SK-N-SH treated with all-trans-retinoic acid at 6 μM for 48 hours (cell line): ENCODE measurements around the gene TIGD4.

Experiments
- ATAC-seq: fragments of 200-7000 bp; cut with Tn5 transposase; 3 replicates; pipeline ENCODE4 v1.9.1; 2020; ENCODE audit warnings: mild to moderate bottlenecking, moderate library complexity
- ARNTL ChIP-seq: fragments of 450-650 bp; formaldehyde crosslinking; IDR thresholded peaks from 2 replicates; pipeline ENCODE4 v1.5.0; 2020; ENCODE audit warnings: low read depth, mild to moderate bottlenecking, moderate library complexity, borderline replicate concordance
- BACH2 ChIP-seq: fragments of 250-450 bp; sonication (Bioruptor Pico); IDR thresholded peaks from 2 replicates; pipeline ENCODE4 v1.9.0; 2021; ENCODE audit warnings: mild to moderate bottlenecking, borderline replicate concordance
- CSDC2 ChIP-seq: fragments of 250-450 bp; sonication (Bioruptor Pico); IDR thresholded peaks from 2 replicates; pipeline ENCODE4 v1.5.0; 2020; ENCODE audit warnings: mild to moderate bottlenecking, moderate library complexity
- ESRRG ChIP-seq: fragments of 250-450 bp; sonication (Bioruptor Pico); IDR thresholded peaks from 2 replicates; pipeline ENCODE4 v1.6.1; 2021; ENCODE audit warnings: mild to moderate bottlenecking
- GLIS3 ChIP-seq: fragments of 250-450 bp; sonication (Bioruptor Pico); IDR thresholded peaks from 2 replicates; pipeline ENCODE4 v1.5.0; 2020; ENCODE audit warnings: mild to moderate bottlenecking, moderate library complexity
- OSR1 ChIP-seq: fragments of 250-450 bp; sonication (Bioruptor Pico); IDR thresholded peaks from 2 replicates; pipeline ENCODE4 v1.8.0; 2022; ENCODE audit warnings: moderate library complexity, mild to moderate bottlenecking, inconsistent platforms
- PPARA ChIP-seq: fragments of 250-450 bp; sonication (Bioruptor Pico); IDR thresholded peaks from 2 replicates; pipeline ENCODE4 v1.5.0; 2020; ENCODE audit warnings: mild to moderate bottlenecking, borderline replicate concordance
- RARB ChIP-seq: fragments of 250-450 bp; sonication (Bioruptor Pico); IDR thresholded peaks from 2 replicates; pipeline ENCODE4 v1.8.0; 2021; ENCODE audit warnings: mild to moderate bottlenecking, moderate library complexity
- SNAI2 ChIP-seq: fragments of 250-450 bp; sonication (Bioruptor Pico); IDR thresholded peaks from 2 replicates; pipeline ENCODE4 v1.5.0; 2020; ENCODE audit warnings: mild to moderate bottlenecking, moderate library complexity
- TCF4 ChIP-seq: fragments of 250-450 bp; sonication (Bioruptor Pico); IDR thresholded peaks from 2 replicates; pipeline ENCODE4 v1.8.0; 2021; ENCODE audit warnings: mild to moderate bottlenecking, moderate library complexity, borderline replicate concordance
- TOX ChIP-seq: fragments of 250-450 bp; sonication (Bioruptor Pico); IDR thresholded peaks from 2 replicates; pipeline ENCODE4 v1.8.0; 2021; ENCODE audit warnings: mild to moderate bottlenecking, moderate library complexity, borderline replicate concordance
- ZFP3 ChIP-seq: fragments of 250-450 bp; sonication (Bioruptor Pico); IDR thresholded peaks from 2 replicates; pipeline ENCODE4 v1.5.0; 2020; ENCODE audit warnings: mild to moderate bottlenecking, moderate library complexity
- ZFP30 ChIP-seq: fragments of 450-650 bp; formaldehyde crosslinking; IDR thresholded peaks from 2 replicates; pipeline ENCODE4 v1.5.0; 2022; ENCODE audit warnings: mild to moderate bottlenecking, moderate library complexity
- ZNF70 ChIP-seq: fragments of 450-650 bp; formaldehyde crosslinking; IDR thresholded peaks from 2 replicates; pipeline ENCODE4 v1.5.0; 2020; ENCODE audit warnings: mild to moderate bottlenecking, moderate library complexity
- ZNF8 ChIP-seq: fragments of 450-650 bp; formaldehyde crosslinking; IDR thresholded peaks from 2 replicates; pipeline ENCODE4 v1.5.0; 2020; ENCODE audit warnings: mild to moderate bottlenecking, moderate library complexity
- TF ChIP-seq, protein P1 (sequence below): fragments of 250-450 bp; sonication (Bioruptor Pico); IDR thresholded peaks from 2 replicates; pipeline ENCODE4 v1.8.0; 2020; ENCODE audit warnings: mild to moderate bottlenecking, moderate library complexity, borderline replicate concordance
- TF ChIP-seq, protein P2 (sequence below): fragments of 250-450 bp; sonication (Bioruptor Pico); IDR thresholded peaks from 2 replicates; pipeline ENCODE4 v1.5.1; 2020; ENCODE audit warnings: low read depth, mild to moderate bottlenecking, moderate library complexity
- TF ChIP-seq, protein P3 (sequence below): fragments of 250-450 bp; sonication (Bioruptor Pico); IDR thresholded peaks from 2 replicates; pipeline ENCODE4 v1.5.0; 2020; ENCODE audit warnings: mild to moderate bottlenecking, moderate library complexity
- TF ChIP-seq, protein P4 (sequence below): fragments of 250-450 bp; sonication (Bioruptor Pico); IDR thresholded peaks from 2 replicates; pipeline ENCODE4 v1.5.1; 2021; ENCODE audit warnings: mild to moderate bottlenecking, moderate library complexity

The TIGD4 gene

DNA sequence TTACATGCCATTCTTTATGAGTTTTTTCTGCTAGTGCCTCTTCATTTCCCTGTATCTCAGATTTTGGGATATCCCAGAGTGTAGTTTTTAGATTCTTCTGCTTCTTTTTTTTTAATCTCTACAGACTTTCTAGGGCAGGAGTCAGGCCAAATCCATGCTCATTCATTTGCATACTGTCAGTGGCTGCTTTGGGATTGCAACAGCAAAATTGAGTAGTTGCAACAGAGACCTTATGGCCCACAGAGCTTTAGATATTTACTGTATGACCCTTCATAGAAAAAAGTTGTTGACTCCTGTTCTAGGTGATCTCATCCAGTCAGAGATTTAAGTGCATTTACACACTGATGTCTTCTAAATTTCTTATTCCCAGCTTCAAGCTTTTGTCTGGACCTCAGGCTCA is 35.5 kb upstream of the TIGD4 start (continued):
- TF ChIP-seq BACH2, result no peak

DNA sequence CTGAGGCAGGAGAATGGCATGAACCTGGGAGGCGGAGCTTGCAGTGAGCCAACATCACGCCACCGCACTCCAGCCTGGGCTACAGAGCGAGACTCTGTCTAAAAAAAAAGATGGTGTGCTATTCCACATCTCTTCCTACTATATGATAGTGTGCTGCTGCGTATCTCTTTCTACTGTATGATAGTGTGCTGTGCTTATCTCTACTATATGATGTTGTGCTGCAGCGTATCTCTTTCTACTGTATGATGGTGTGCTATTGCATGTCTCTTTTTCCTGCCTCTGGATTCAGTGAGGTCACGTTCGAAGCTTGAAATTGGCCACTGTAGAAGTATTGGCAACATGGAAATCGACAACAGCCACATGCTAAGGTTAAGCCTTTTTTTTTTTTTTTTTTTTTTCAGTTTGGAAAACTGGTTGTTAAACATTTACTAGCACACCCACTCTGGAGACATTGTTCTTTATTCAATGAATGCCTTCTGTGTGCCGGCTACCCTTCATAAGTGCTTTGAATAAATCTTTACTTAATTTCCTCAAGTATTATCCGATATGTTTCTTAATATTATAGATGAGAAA is 31.3 kb upstream of the TIGD4 start:
- no peak for ATAC-seq
- TF ChIP-seq, protein P1, sequence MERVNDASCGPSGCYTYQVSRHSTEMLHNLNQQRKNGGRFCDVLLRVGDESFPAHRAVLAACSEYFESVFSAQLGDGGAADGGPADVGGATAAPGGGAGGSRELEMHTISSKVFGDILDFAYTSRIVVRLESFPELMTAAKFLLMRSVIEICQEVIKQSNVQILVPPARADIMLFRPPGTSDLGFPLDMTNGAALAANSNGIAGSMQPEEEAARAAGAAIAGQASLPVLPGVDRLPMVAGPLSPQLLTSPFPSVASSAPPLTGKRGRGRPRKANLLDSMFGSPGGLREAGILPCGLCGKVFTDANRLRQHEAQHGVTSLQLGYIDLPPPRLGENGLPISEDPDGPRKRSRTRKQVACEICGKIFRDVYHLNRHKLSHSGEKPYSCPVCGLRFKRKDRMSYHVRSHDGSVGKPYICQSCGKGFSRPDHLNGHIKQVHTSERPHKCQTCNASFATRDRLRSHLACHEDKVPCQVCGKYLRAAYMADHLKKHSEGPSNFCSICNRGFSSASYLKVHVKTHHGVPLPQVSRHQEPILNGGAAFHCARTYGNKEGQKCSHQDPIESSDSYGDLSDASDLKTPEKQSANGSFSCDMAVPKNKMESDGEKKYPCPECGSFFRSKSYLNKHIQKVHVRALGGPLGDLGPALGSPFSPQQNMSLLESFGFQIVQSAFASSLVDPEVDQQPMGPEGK (CRISPR knock-in tag), result no peak
- TF ChIP-seq RARB, result no peak
- TF ChIP-seq TOX (CRISPR knock-in tag), result no peak
- TF ChIP-seq, protein P2, sequence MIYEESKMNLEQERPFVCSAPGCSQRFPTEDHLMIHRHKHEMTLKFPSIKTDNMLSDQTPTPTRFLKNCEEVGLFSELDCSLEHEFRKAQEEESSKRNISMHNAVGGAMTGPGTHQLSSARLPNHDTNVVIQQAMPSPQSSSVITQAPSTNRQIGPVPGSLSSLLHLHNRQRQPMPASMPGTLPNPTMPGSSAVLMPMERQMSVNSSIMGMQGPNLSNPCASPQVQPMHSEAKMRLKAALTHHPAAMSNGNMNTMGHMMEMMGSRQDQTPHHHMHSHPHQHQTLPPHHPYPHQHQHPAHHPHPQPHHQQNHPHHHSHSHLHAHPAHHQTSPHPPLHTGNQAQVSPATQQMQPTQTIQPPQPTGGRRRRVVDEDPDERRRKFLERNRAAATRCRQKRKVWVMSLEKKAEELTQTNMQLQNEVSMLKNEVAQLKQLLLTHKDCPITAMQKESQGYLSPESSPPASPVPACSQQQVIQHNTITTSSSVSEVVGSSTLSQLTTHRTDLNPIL (CRISPR knock-in tag), result no peak
- TF ChIP-seq, protein P3, sequence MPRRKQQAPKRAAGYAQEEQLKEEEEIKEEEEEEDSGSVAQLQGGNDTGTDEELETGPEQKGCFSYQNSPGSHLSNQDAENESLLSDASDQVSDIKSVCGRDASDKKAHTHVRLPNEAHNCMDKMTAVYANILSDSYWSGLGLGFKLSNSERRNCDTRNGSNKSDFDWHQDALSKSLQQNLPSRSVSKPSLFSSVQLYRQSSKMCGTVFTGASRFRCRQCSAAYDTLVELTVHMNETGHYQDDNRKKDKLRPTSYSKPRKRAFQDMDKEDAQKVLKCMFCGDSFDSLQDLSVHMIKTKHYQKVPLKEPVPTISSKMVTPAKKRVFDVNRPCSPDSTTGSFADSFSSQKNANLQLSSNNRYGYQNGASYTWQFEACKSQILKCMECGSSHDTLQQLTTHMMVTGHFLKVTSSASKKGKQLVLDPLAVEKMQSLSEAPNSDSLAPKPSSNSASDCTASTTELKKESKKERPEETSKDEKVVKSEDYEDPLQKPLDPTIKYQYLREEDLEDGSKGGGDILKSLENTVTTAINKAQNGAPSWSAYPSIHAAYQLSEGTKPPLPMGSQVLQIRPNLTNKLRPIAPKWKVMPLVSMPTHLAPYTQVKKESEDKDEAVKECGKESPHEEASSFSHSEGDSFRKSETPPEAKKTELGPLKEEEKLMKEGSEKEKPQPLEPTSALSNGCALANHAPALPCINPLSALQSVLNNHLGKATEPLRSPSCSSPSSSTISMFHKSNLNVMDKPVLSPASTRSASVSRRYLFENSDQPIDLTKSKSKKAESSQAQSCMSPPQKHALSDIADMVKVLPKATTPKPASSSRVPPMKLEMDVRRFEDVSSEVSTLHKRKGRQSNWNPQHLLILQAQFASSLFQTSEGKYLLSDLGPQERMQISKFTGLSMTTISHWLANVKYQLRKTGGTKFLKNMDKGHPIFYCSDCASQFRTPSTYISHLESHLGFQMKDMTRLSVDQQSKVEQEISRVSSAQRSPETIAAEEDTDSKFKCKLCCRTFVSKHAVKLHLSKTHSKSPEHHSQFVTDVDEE, result no peak
- TF ChIP-seq, protein P4, sequence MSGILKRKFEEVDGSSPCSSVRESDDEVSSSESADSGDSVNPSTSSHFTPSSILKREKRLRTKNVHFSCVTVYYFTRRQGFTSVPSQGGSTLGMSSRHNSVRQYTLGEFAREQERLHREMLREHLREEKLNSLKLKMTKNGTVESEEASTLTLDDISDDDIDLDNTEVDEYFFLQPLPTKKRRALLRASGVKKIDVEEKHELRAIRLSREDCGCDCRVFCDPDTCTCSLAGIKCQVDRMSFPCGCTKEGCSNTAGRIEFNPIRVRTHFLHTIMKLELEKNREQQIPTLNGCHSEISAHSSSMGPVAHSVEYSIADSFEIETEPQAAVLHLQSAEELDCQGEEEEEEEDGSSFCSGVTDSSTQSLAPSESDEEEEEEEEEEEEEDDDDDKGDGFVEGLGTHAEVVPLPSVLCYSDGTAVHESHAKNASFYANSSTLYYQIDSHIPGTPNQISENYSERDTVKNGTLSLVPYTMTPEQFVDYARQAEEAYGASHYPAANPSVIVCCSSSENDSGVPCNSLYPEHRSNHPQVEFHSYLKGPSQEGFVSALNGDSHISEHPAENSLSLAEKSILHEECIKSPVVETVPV (CRISPR knock-in tag), result no peak
- no peak for TF ChIP-seq ZFP30 (CRISPR knock-in tag)
- TF ChIP-seq ZFP3 (CRISPR knock-in tag), result no peak
- TF ChIP-seq OSR1 (CRISPR knock-in tag), result no peak
- TF ChIP-seq GLIS3 (CRISPR knock-in tag), result no peak
- TF ChIP-seq PPARA (CRISPR knock-in tag), result no peak
- no peak for TF ChIP-seq CSDC2
- no peak for TF ChIP-seq ESRRG (CRISPR knock-in tag)
- TF ChIP-seq ZNF8 (CRISPR knock-in tag), result no peak

DNA sequence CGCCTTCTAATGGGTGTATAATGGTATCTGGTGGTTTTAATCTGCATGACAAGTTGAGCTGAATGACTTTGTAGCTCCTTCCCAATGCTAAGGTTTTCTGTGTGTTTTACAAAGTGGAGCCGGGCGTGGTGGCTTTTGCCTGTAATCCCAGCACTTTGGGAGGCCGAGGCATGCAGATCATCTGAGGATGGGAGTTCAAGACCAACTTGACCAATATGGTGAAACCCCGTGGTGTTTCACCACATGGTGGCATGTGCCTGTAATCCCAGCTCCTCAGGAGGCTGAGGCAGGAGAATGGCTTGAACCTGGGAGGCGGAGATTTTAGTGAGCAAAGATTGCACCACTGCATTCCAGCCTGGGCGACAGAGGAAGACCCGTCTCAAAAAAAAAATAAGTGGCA is 29.1 kb upstream of the TIGD4 start:
- TF ChIP-seq ZNF70, result no peak
- TF ChIP-seq SNAI2 (CRISPR knock-in tag), result no peak
- ATAC-seq, result no peak

DNA sequence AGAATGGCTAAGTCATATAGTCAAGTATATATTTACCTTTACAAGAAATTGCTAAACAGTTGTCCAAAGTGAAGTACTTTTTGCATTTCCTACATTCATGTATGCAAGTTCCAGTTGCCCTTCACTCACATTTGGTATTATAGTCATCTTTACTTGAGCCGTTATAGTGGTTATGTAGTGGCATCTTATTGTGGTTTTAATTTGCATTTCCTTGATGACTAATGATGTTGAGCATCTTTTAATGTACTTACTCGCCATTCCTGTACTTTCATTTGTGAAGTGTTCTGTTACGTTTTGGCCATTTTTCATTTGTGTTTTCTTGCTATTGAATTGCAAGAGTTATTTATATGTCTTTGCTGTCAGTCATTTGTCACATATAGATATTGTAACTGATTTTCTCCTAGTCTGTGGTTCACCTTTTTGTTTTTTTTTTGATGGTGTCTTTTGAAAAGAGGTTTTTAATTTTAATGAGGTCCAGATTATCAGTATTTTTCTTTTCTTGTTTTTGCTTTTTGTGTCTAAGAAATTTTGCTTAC is 27.8 kb upstream of the TIGD4 start:
- TF ChIP-seq, protein P2 (CRISPR knock-in tag), result no peak
- no peak for TF ChIP-seq TOX (CRISPR knock-in tag)
- no peak for TF ChIP-seq SNAI2 (CRISPR knock-in tag)
- TF ChIP-seq, all 23 proteins: peak for 0
- peak; percentile 71 for ATAC-seq

DNA sequence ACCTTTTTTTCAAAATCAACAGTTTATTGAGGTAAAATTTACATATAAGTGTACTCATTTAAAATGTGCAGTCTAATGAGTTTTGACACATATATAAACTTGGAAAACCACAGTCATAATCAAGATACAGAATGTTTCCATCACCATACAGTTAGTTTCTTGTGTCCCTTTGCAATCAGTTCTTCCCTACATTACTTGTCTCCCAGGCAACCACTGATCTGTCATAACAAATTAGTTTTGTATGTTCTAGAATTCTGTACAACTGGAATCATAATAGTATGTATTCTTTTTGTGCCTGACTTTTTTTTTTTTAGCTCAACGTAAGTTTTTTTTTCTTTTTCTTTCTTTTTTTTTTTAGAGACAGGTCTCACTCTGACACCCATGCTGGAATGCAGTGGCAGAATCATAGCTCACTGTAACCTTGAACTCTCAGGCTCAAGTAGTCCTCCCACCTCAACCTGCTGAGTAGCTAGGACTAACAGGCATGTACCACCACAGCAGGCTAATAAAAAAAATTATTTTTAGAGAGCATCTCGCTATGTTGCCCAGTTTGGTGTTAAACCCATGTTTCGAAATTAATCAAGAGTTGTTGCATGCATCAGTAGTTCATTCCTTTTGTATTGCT is 27.1 kb upstream of the TIGD4 start:
- peak; percentile 64 for ATAC-seq
- TF ChIP-seq ZNF70 (no peak), CSDC2 (no peak), TOX (CRISPR knock-in tag) (no peak), SNAI2 (CRISPR knock-in tag) (no peak), TCF4 (CRISPR knock-in tag) (no peak), ZFP30 (CRISPR knock-in tag) (no peak), GLIS3 (CRISPR knock-in tag) (no peak), ARNTL (CRISPR knock-in tag) (no peak)
- TF ChIP-seq, protein P1 (CRISPR knock-in tag), result no peak
- TF ChIP-seq, protein P4 (CRISPR knock-in tag), result no peak
- TF ChIP-seq, protein P2 (CRISPR knock-in tag), result no peak
